ENCODE results near the gene EGFR.

EGFR gene

GRCh38 chr7:55160539-55160938 is 141.7 kb downstream of the EGFR start:
- no peak for TF ChIP-seq CTCF (IDR thresholded peaks at IDR 0.05)

- no peak for TF ChIP-seq CTCF (IDR thresholded peaks at IDR 0.05)
These were observed 142.4 kb downstream of the EGFR start for GRCh38 chr7:55161154-55161687.

GRCh38 chr7:55162476-55162875 is 143.7 kb downstream of the EGFR start:
- TF ChIP-seq CTCF (IDR thresholded peaks at IDR 0.05): no peak

- TF ChIP-seq CTCF (IDR thresholded peaks at IDR 0.05): no peak
These were observed 144.9 kb downstream of the EGFR start for GRCh38 chr7:55163733-55164132.

GRCh38 chr7:55164527-55164926 is 145.7 kb downstream of the EGFR start:
- no peak for TF ChIP-seq CTCF (IDR thresholded peaks at IDR 0.05)

GRCh38 chr7:55165176-55165861 is 146.5 kb downstream of the EGFR start:
- no peak for TF ChIP-seq CTCF (IDR thresholded peaks at IDR 0.05)

GRCh38 chr7:55170335-55171069 is 151.7 kb downstream of the EGFR start:
- TF ChIP-seq CTCF (IDR thresholded peaks at IDR 0.05): no peak
